GM21423 (cell line): ENCODE measurements around the gene NXNL2.

ENCODE experiments used
- ATAC-seq: cut with Tn5 transposase; IDR thresholded peaks from one replicate; pipeline ENCODE4 v1.9.1; 2021; ENCODE audit warnings: mild to moderate bottlenecking, moderate library complexity; ENCODE audit not compliant: unreplicated experiment

The NXNL2 gene

GRCh38 chr9:88577256-88578120, 42.5 kb downstream of the NXNL2 start:
- ATAC-seq: no peak

DNA sequence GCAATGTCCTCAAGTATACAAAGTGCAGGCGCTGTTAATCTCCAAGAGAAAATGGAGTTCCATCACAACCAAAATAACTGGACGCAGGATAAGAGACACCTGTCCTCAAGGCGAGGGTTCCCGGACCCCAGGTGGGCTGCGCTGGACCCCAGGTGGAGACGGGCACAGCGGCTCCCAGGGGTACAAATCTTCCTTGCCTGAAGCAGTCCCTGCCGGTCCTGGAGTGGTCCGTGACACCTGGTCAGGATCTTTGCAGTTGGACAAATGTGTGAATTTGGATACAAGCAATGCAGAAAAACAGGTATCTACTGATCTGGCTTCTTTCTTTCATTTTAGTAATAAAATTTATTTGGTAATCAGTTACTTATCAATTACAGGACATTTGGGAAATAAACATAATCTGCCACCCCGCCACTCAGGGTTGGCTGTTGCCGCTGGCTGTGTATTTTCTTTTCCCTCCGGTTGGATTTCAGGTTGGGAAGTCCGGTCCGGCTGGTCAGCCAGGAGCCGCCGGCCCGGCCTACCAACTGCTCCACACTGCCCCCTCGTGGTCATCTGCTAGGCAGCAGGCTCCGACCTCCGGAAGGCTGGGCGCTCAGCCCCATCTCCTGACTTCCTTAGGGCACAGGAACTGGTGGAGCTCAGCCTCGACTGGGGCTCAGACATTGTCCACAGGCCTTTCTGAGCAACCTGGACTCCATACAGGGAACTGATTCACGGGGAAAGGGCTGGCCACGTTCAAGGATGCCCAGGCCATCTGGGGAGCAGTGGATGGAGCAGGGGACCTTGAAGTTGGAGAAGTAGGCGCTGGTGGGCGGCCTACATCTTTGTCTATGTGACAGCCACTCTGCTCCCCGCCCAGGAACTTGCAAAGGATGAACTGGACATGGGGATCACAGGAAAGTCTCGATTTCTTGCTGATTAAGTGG, 43.4 kb downstream of the NXNL2 start:
- ATAC-seq: peak; percentile 78

DNA sequence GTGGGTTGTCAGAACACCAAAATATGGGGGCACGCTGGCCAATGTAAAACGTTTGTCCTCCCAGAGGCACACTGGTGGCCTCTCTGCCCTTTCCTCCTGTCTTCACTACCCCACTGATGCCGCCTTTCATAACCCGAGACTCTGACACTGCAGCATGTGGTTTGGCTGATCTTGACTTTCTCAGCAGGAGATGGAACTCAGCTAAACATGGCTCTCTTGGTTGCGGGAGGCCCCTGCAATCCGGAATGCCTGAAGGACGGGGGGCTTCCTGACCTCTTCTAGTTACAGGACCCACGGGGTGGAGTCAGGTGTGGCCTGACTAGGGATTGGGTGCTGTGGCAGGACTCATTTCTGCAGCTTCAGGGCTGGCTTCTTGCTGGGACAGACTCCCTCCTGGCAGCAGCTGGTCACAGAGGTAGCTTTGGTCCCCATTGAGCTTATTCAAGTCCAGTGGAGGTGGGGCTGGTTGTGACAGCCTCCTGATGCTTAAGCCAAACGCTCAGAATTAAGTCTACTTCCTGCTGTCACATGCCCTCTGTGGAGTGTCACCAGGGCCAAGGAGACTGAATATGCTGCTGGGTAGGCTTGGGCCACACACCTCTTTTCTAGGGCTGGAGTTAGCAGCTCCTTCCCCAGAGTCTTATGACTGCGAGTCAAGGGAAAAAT, 44.2 kb downstream of the NXNL2 start:
- ATAC-seq: no peak

- ATAC-seq: no peak
Observed at GRCh38 chr9:88580961-88581360, 46.0 kb downstream of the NXNL2 start.

DNA sequence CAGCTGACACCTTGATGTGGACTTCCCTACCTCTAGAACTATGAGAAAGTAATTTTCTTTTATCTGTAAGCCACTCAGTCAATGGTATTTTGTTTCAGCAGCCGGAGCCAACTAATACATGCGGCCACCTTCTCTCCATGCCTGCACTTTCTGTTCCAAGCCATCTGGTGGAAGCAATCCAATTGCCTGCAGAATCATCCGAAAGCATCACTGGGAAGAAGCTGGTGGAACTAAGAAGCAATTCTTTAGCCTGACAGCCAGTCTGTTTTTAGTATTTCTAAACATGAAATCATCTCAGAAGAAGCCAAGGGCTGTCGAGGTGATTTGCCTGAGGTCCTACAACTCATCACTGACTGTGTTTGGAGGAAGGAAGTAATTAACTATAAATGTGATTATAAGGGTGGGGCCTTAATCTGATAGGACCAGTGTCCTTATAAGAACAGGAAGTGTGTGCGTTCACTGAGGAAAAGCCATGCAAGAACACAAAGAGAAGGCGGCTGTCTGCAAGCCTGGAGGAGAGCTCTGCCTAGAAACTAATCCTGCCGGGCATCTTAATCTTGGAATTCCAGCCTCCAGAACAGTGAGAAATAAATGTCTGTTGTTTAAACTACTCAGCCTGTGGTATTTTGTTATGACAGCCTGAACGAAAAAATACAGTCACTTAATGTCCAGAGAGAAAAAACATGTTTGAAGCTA, 49.1 kb downstream of the NXNL2 start:
- ATAC-seq: no peak

- ATAC-seq: no peak
Observed at GRCh38 chr9:88585426-88585825, 50.4 kb downstream of the NXNL2 start.

- no peak for ATAC-seq
Observed at GRCh38 chr9:88586452-88586851, 51.5 kb downstream of the NXNL2 start.

DNA sequence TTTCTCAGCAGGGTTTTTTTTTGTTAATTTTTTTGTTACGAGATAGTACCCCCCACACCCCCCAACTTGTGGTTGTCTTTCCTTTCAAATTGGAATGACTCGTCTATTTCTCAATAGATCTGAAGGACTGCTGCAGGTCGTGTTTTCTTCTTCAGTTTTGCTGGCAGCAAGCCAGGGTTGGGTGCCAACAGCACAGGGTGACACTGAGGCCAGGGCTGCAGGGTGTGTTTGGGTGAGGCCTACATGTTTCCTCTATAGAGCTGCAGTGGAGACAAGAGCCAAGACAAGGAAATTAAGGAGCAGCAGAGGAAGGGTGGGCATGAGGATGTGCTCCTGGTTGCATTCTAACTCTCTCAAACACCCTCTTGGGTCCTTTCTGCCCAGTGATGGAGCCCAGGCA, 52.2 kb downstream of the NXNL2 start:
- no peak for ATAC-seq

DNA sequence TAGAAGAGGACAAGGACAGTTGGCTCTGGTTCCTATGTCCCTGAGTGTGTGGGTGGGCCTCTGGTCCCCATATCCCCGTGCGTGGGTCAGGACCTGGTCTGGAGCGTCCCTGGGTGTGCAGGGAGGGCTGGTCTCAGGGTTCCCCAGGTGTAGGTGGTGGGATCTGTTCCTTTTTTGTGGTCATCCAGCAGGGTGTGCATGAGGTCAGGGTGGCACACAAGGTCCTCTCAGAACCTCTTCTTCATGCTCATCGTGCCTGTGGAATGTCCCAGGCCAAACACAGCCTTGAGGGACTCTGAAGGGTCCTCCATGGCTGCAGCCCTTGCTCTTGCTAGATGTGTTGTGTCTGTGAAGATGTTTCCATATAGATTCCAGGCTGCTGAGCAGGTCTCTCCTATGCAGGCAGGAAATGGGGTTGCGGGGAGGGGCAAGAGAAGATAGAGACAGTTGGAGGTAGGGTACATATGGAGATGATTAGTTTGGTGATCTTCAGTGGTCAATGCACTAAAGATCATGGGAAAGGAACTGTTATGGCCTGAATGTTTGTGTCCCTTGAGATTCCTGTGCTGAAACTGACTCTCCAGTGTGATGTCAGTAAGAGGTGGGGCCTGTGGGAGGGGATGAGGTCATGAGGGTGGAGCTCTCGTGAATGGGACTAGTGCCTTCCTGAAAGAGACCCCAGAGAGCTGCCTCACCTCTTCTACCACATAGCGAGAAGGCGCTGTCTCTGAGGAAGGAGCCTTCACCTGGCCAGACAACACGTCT, 53.1 kb downstream of the NXNL2 start:
- ATAC-seq: no peak

- ATAC-seq: no peak
Observed at GRCh38 chr9:88589656-88590055, 54.7 kb downstream of the NXNL2 start.

GRCh38 chr9:88590558-88591146, 55.7 kb downstream of the NXNL2 start:
- no peak for ATAC-seq

DNA sequence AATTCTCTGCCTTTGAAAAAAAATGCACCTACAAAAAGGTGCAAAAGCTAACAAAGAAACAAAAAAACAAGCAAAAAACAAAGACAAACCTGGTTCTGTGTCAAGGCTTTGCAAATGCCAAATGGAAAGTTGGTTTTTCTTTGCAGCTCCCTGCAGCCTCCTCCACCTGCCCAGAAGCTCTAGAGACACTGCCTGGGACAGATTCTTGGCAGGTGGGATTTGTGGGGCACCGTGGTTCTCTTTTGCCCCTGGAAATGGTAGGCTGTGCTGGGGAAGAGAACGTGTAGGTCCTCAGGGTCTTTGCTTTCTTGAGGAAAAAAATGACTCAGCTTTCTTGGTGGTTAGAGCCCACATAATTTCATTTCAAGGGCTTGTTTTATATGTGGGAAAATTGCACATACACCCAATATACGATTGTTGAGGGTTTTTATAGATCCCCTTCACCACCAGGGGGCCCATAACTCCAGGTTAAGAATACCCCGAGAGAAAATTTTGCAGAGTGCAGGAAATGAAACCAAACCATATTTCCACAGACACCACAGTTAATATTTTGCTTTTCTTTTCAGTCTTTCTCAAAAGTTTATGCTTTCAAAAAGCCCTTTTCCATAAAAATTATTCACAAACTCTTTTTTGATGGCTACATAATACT, 58.7 kb downstream of the NXNL2 start:
- peak; percentile 95 for ATAC-seq
